K562 (cell line): Measurements from ENCODE around the gene FAM53C. TPM values are rescaled to one million over a fixed set of nuclear protein-coding genes. Genes with fewer than 3 reads are reported as not detected.
A peak's percentile ranks its signal among the peaks of the same experiment; 100 is the strongest.

Experiments
- BACH1 ChIP-seq: fragments of 200-800 bp; sonication (Bioruptor generic); IDR thresholded peaks from 2 replicates; pipeline ENCODE4 v1.6.1; 2016; ENCODE audit warnings: missing genetic modification characterization, missing compliant biosample characterization
- BCL6 ChIP-seq: fragments of 250-450 bp; sonication (Bioruptor Pico); IDR thresholded peaks from 2 replicates; pipeline ENCODE4 v1.4.0; 2020
- CBX1 ChIP-seq: sonication (generic); IDR thresholded peaks from 2 replicates; pipeline ENCODE4 v1.6.1; 2016; ENCODE audit warnings: antibody characterized with exemption, low read depth, mild to moderate bottlenecking
- CHD2 ChIP-seq: IDR thresholded peaks from 2 replicates; pipeline ENCODE4 v1.6.1; 2011; ENCODE audit warnings: low read depth, low read length
- E2F8 ChIP-seq: fragments of 450-650 bp; IDR thresholded peaks from 2 replicates; pipeline ENCODE4 v1.7.1; 2018; ENCODE audit warnings: mild to moderate bottlenecking, low read depth; ENCODE audit not compliant: partially characterized antibody
- ELF1 ChIP-seq: fragments of 200-800 bp; sonication (Bioruptor generic); IDR thresholded peaks from 2 replicates; pipeline ENCODE4 v1.6.1; 2016; ENCODE audit warnings: missing genetic modification characterization, missing compliant biosample characterization
- GTF2B ChIP-seq: IDR thresholded peaks from 2 replicates; pipeline ENCODE4 v1.6.1; 2011; ENCODE audit not compliant: insufficient read length; ENCODE audit errors: extremely low read depth
- MEF2A ChIP-seq: IDR thresholded peaks from 2 replicates; pipeline ENCODE4 v1.6.1; 2011; ENCODE audit warnings: low read depth, mild to moderate bottlenecking, low read length, moderate library complexity; ENCODE audit not compliant: control insufficient read depth
- RBM14 ChIP-seq: fragments of 200-400 bp; formaldehyde crosslinking; IDR thresholded peaks from 2 replicates; pipeline ENCODE4 v1.6.1; 2018; ENCODE audit warnings: low read depth, mild to moderate bottlenecking, low read length, moderate library complexity, borderline replicate concordance; ENCODE audit not compliant: insufficient read depth
- SETDB1 ChIP-seq: IDR thresholded peaks from one replicate; pipeline ENCODE4 v1.6.1; 2012; ENCODE audit warnings: low read length, control low read depth, inconsistent platforms
- SMAD2 ChIP-seq: fragments of 150-350 bp; IDR thresholded peaks from 2 replicates; pipeline ENCODE4 v1.6.1; 2014; ENCODE audit warnings: low read depth, mild to moderate bottlenecking, low read length
- SMARCC2 ChIP-seq: fragments of 450-650 bp; IDR thresholded peaks from 2 replicates; pipeline ENCODE4 v1.6.1; 2017; ENCODE audit warnings: antibody characterized with exemption, moderate library complexity, mild to moderate bottlenecking, low read depth
- STAT6 ChIP-seq: sonication (generic); formaldehyde crosslinking; IDR thresholded peaks from 2 replicates; pipeline ENCODE4 v1.8.1; 2023; ENCODE audit warnings: mild to moderate bottlenecking, missing genetic modification reagents
- TAF9B ChIP-seq: fragments of 450-650 bp; IDR thresholded peaks from 2 replicates; pipeline ENCODE4 v1.6.1; 2018; ENCODE audit warnings: mild to moderate bottlenecking; ENCODE audit not compliant: partially characterized antibody
- ZC3H11A ChIP-seq: IDR thresholded peaks from 2 replicates; pipeline ENCODE4 v1.6.1; 2012; ENCODE audit warnings: low read depth, low read length, improper control_type of control experiment
- ZNF3 ChIP-seq: fragments of 250-450 bp; sonication (Bioruptor Pico); IDR thresholded peaks from 2 replicates; pipeline ENCODE4 v1.5.0; 2021; ENCODE audit warnings: mild to moderate bottlenecking, moderate library complexity
- polyA plus RNA-seq, 8 experiments: library from polyadenylated mRNA; depleted of rRNA in 4 of 8; stranded (reverse) in 5 of 8; unstranded in 3 of 8; fragments of >200 nt; fragmentation: Nextera tagmentation in 2 of 8; fragmentation: Illumina TruSeq in 1 of 8; extraction: Ambion mirVana in 2 of 8; extraction: Trizol in 1 of 8; gene quantifications; 2 replicates each; pipeline versions ENCODE4 v1.2.1 to v1.2.3, GENCODE V29; 2011 to 2014; ENCODE audit warnings: inconsistent platforms in 1 of 8, missing spikeins in 1 of 8
- total RNA-seq, 7 experiments: library from RNA; depleted of rRNA in 6 of 7; stranded (reverse); fragments of >200 nt in 6 of 7; fragmentation: Illumina TruSeq in 2 of 7; extraction: Trizol in 2 of 7; gene quantifications; 2 replicates each; pipeline versions ENCODE4 v1.2.1 to v1.2.3, GENCODE V29; 2011 to 2021; ENCODE audit warnings: low replicate concordance in 1 of 7
- TF ChIP-seq, protein P1 (sequence below): fragments of 450-650 bp; IDR thresholded peaks from 2 replicates; pipeline ENCODE4 v1.6.1; 2014; ENCODE audit warnings: low read depth, mild to moderate bottlenecking, moderate library complexity, borderline replicate concordance
- TF ChIP-seq, protein P2 (sequence below): fragments of 250-450 bp; sonication (Bioruptor Pico); IDR thresholded peaks from 2 replicates; pipeline ENCODE4 v1.9.0; 2021; ENCODE audit warnings: mild to moderate bottlenecking, inconsistent platforms

FAM53C gene
- total and polyA plus RNA-seq, 9 of the 15 experiments (the other 6 are each of a cell fraction or from before 2014, with no cell fraction given) = 9.7 to 38.5 (median 25.2) TPM

GRCh38 chr5:138336952-138337684 lies 948 bp upstream of the FAM53C start (continued):
- TF ChIP-seq CHD2 (peak; percentile 62; the same call in 1 of the 2 replicates), E2F8 (peak; percentile 88), STAT6 (CRISPR knock-in tag) (no peak), ZC3H11A (no peak), BCL6 (CRISPR knock-in tag) (no peak), RBM14 (no peak), SMARCC2 (no peak), TAF9B (peak; percentile 12), GTF2B (no peak), CBX1 (no peak), SETDB1 (no peak), MEF2A (no peak), ELF1 (tag) (no peak), ZNF3 (CRISPR knock-in tag) (no peak), SMAD2 (no peak), BACH1 (tag) (no peak)
- TF ChIP-seq, protein P1, sequence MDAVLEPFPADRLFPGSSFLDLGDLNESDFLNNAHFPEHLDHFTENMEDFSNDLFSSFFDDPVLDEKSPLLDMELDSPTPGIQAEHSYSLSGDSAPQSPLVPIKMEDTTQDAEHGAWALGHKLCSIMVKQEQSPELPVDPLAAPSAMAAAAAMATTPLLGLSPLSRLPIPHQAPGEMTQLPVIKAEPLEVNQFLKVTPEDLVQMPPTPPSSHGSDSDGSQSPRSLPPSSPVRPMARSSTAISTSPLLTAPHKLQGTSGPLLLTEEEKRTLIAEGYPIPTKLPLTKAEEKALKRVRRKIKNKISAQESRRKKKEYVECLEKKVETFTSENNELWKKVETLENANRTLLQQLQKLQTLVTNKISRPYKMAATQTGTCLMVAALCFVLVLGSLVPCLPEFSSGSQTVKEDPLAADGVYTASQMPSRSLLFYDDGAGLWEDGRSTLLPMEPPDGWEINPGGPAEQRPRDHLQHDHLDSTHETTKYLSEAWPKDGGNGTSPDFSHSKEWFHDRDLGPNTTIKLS = no peak
- TF ChIP-seq, protein P2, sequence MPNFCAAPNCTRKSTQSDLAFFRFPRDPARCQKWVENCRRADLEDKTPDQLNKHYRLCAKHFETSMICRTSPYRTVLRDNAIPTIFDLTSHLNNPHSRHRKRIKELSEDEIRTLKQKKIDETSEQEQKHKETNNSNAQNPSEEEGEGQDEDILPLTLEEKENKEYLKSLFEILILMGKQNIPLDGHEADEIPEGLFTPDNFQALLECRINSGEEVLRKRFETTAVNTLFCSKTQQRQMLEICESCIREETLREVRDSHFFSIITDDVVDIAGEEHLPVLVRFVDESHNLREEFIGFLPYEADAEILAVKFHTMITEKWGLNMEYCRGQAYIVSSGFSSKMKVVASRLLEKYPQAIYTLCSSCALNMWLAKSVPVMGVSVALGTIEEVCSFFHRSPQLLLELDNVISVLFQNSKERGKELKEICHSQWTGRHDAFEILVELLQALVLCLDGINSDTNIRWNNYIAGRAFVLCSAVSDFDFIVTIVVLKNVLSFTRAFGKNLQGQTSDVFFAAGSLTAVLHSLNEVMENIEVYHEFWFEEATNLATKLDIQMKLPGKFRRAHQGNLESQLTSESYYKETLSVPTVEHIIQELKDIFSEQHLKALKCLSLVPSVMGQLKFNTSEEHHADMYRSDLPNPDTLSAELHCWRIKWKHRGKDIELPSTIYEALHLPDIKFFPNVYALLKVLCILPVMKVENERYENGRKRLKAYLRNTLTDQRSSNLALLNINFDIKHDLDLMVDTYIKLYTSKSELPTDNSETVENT = no peak
